Thyroid gland (tissue), 4 donors: ENCODE results near the gene NEURL1.

Source experiments
- CTCF ChIP-seq, 6 experiments: fragments of 200-600 bp in 3 of 6; fragments of 450-650 bp in 3 of 6; sonication (generic) in 3 of 6; IDR thresholded peaks; one replicate each; pipeline ENCODE4 v1.5.1; 2016 to 2019; ENCODE audit warnings: antibody characterized with exemption in 6 of 6, mild to moderate bottlenecking in 2 of 6, inconsistent platforms in 1 of 6, moderate library complexity in 1 of 6
- POLR2A ChIP-seq, 2 donors: fragments of 450-650 bp; IDR thresholded peaks; one replicate each; pipeline ENCODE4 v1.6.1; 2017; ENCODE audit warnings: antibody characterized with exemption in 2 of 2, mild to moderate bottlenecking in 2 of 2, moderate library complexity in 1 of 2

- TF ChIP-seq CTCF (IDR thresholded peaks at IDR 0.05) (no peak), POLR2A (IDR thresholded peaks at IDR 0.05) (no peak)
These were observed 75.0 kb downstream of the NEURL1 start for GRCh38 chr10:103568505-103568904.
